ENCODE results near the gene JUP. TPM values are rescaled to one million over a fixed set of nuclear protein-coding genes. Genes with fewer than 3 reads are reported as not detected.
A peak's percentile ranks its signal among the peaks of the same experiment; 100 is the strongest.

The JUP gene
- total and polyA plus RNA-seq, 4 experiments from 2014 or later = 0.15 to 0.69 TPM; not detected in 2

DNA sequence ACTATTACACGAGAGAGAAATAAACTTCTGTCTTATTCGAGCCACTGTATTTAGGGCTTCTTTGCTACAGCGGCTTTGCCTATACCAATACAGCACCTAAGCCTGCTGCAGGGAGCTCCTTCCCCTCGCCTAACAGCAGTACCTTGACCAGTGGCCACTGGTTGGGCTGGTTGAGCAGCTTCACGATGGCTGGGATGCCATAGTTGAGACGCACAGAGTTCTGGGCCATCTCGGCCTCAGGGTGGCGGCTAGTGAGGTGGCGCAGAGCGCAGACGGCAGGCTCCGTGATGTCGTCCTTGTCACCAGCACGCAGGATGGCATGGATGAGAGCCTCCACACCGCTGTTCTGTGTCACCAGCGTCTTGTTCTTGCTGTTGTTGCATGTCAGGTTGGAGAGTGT, 23.7 kb downstream of the JUP start:
- ChIA-PET POLR2A (ENCODE audit: partially characterized antibody) (no interaction called here), CTCF (ENCODE audit: partially characterized antibody) (no interaction called here)
- H3K9me3 Mint-ChIP-seq = no peaks in the 10 kb centered on the region

DNA sequence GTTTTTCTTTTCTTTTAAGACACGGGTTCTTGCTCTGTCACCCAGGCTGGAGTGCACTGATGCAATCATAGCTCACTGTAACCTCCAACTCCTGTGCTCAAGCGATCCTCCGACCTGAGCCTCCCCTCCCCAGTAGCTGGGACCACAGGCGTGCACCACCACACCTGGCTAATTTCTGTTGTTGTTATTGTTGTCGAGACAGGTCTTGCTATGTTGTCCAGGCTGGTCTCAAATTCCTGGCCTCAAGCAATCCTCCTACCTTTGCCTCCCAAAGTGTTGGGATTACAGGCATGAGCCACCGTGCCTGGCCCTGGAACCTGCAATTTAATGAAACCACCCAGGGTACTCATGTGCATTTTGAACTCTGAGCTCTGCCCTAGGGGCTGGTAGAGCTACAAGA, 24.1 kb downstream of the JUP start:
- H3K27ac Mint-ChIP-seq = no peak overlapping the region
- no peaks in the 10 kb centered on the region for H3K36me3 Mint-ChIP-seq
- ChIA-PET POLR2A (ENCODE audit: partially characterized antibody) (no interaction called here), CTCF (ENCODE audit: partially characterized antibody) (no interaction called here)
- no peaks in the 10 kb centered on the region for H3K27me3 ChIP-seq (ENCODE audit: insufficient read depth, low read length)
- peaks cover 0 to 4% of the 10 kb centered on the region in 2 donors for H3K27me3 Mint-ChIP-seq
- H3K4me3 Mint-ChIP-seq = no peak overlapping the region
- DNase-seq = no peak
- no peaks in the 10 kb centered on the region for H3K36me3 ChIP-seq (ENCODE audit: insufficient read depth, low read length)
- H3K9me3 Mint-ChIP-seq = no peaks in the 10 kb centered on the region
- intact Hi-C loops (cut with micrococcal nuclease) = no loop called here
- H3K9me3 ChIP-seq (ENCODE audit: control insufficient read depth in 1 of 2, low read length in 2 of 2) = no peaks in the 10 kb centered on the region
- H3K27ac ChIP-seq (ENCODE audit: low read depth, low read length) = no peak overlapping the region
- no peaks in the 10 kb centered on the region for H3K4me1 ChIP-seq (ENCODE audit: insufficient read depth, low read length)
- H3K4me1 Mint-ChIP-seq = no peaks in the 10 kb centered on the region
- H3K4me3 ChIP-seq (ENCODE audit: low read length in 2 of 2) = no peak overlapping the region

More for the DNA sequence above, 23.7 kb downstream of the JUP start:
- Histone ChIP-seq H3K36me3 (ENCODE audit: insufficient read depth, low read length) (no peaks in the 10 kb centered on the region), H3K4me3 (ENCODE audit: low read length in 2 of 2) (no peak overlapping the region), H3K4me1 (ENCODE audit: insufficient read depth, low read length) (no peaks in the 10 kb centered on the region), H3K27ac (ENCODE audit: low read depth, low read length) (no peak overlapping the region), H3K9me3 (ENCODE audit: control insufficient read depth in 1 of 2, low read length in 2 of 2) (no peaks in the 10 kb centered on the region), H3K27me3 (ENCODE audit: insufficient read depth, low read length) (no peaks in the 10 kb centered on the region)
- DNase-seq = no peak
- peaks cover 0 to 4% of the 10 kb centered on the region in 2 donors for H3K27me3 Mint-ChIP-seq
- no peak overlapping the region for H3K4me3 Mint-ChIP-seq
- H3K27ac Mint-ChIP-seq = no peak overlapping the region
- H3K4me1 Mint-ChIP-seq = no peaks in the 10 kb centered on the region
- intact Hi-C loops (cut with micrococcal nuclease) = no loop called here
- no peaks in the 10 kb centered on the region for H3K36me3 Mint-ChIP-seq

DNA sequence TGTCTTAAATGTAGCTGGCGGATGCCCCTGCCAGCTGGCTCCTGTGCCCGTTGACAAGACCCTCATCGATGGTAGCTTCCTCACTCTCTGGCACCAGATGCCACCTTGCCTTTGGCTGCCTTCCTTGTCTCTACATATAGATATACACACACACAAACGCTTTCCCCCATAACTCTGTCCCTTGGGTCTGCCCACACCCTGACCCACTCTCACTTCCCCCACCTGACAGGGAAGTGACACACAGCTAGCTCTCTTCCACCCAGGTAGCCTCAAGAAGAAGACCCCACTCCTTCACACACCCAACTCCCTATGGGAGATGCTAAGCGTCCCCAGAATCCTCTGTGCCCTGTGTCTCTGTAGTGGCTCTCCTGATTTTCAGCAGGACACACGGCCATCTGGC, 25.6 kb downstream of the JUP start:
- no peaks in the 10 kb centered on the region for H3K9me3 ChIP-seq (ENCODE audit: control insufficient read depth in 1 of 2, low read length in 2 of 2)
- Mint-ChIP-seq H3K27me3 (peaks cover 0 to 4% of the 10 kb centered on the region in 2 donors), H3K27ac (no peak overlapping the region), H3K4me3 (no peak overlapping the region), H3K9me3 (no peaks in the 10 kb centered on the region), H3K4me1 (no peaks in the 10 kb centered on the region), H3K36me3 (no peaks in the 10 kb centered on the region)
- no peak for DNase-seq
- no peak overlapping the region for H3K4me3 ChIP-seq (ENCODE audit: low read length in 2 of 2)
- CTCF ChIA-PET (ENCODE audit: partially characterized antibody) = no interaction called here
- H3K36me3 ChIP-seq (ENCODE audit: insufficient read depth, low read length) = no peaks in the 10 kb centered on the region
- H3K27ac ChIP-seq (ENCODE audit: low read depth, low read length) = no peak overlapping the region
- no peaks in the 10 kb centered on the region for H3K27me3 ChIP-seq (ENCODE audit: insufficient read depth, low read length)
- POLR2A ChIA-PET (ENCODE audit: partially characterized antibody) = no interaction called here
- no peaks in the 10 kb centered on the region for H3K4me1 ChIP-seq (ENCODE audit: insufficient read depth, low read length)
- intact Hi-C loops (cut with micrococcal nuclease) = no loop called here

DNA sequence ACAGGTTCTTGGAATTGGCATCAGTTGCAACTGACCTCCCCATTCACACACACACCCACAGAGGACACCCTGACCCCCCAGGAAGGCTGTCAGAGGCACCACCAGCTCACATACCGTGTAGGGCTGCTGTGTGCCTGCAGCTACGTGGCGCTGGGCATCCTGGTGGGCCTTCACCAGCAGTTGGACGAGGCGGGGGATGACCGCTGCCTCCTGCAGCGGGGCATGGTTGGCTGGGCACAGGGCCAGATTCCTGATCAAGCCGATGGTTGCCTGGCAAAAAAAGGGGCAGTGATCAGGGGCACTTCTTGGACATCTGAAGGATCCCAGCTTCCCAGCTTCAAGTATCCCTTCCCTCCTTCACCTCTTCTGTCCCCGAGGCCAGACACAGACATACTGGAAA, 27.9 kb downstream of the JUP start:
- intact Hi-C loops (cut with micrococcal nuclease) = no loop called here
- Mint-ChIP-seq H3K4me3 (no peak overlapping the region), H3K9me3 (no peaks in the 10 kb centered on the region), H3K27ac (no peak overlapping the region), H3K4me1 (no peaks in the 10 kb centered on the region), H3K27me3 (peaks cover 0 to 6% of the 10 kb centered on the region in 2 donors), H3K36me3 (no peaks in the 10 kb centered on the region)
- no peak overlapping the region for H3K4me3 ChIP-seq (ENCODE audit: low read length in 2 of 2)
- no peak overlapping the region for H3K27ac ChIP-seq (ENCODE audit: low read depth, low read length)
- ChIA-PET CTCF (ENCODE audit: partially characterized antibody) (no interaction called here), POLR2A (ENCODE audit: partially characterized antibody) (no interaction called here)
- H3K36me3 ChIP-seq (ENCODE audit: insufficient read depth, low read length) = no peaks in the 10 kb centered on the region
- no peaks in the 10 kb centered on the region for H3K27me3 ChIP-seq (ENCODE audit: insufficient read depth, low read length)
- no peak for DNase-seq
- no peaks in the 10 kb centered on the region for H3K4me1 ChIP-seq (ENCODE audit: insufficient read depth, low read length)
- H3K9me3 ChIP-seq (ENCODE audit: control insufficient read depth in 1 of 2, low read length in 2 of 2) = no peaks in the 10 kb centered on the region

DNA sequence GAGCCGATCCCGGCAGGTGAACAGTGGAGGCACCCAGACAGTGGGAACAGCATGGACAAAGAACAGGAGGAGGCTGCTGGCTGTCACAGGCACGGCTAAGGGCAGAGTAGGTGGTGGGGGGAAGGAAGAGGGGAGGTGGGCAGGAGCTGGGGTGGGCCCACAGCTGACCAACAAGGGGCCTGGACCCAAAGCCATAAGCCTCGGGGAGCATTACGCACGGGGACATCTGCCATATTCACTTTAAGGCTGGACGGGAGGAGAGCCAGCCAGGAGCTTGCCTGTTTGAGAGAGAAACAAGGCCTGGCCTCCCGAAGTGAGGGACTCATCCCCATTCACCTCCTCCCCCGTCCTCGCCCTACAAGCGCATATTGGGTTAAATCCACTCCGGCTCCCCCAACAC, 32.4 kb downstream of the JUP start:
- H3K9me3 ChIP-seq (ENCODE audit: control insufficient read depth in 1 of 2, low read length in 2 of 2) = no peaks in the 10 kb centered on the region
- Mint-ChIP-seq H3K36me3 (no peaks in the 10 kb centered on the region), H3K27ac (no peak overlapping the region), H3K27me3 (peaks cover 0 to 8% of the 10 kb centered on the region in 2 donors), H3K4me1 (no peaks in the 10 kb centered on the region), H3K9me3 (no peaks in the 10 kb centered on the region), H3K4me3 (no peak overlapping the region)
- H3K27ac ChIP-seq (ENCODE audit: low read depth, low read length) = no peak overlapping the region
- no peaks in the 10 kb centered on the region for H3K4me1 ChIP-seq (ENCODE audit: insufficient read depth, low read length)
- intact Hi-C loops (cut with micrococcal nuclease) = no loop called here
- H3K4me3 ChIP-seq (ENCODE audit: low read length in 2 of 2) = no peak overlapping the region
- H3K27me3 ChIP-seq (ENCODE audit: insufficient read depth, low read length) = no peaks in the 10 kb centered on the region
- ChIA-PET CTCF (ENCODE audit: partially characterized antibody) (interaction anchor here (0.7 to 1.0 kb wide), 2 partner anchors 48 to 62 kb away, joined by 4 to 5 read pairs; no protein-coding TSS in a partner anchor), POLR2A (ENCODE audit: partially characterized antibody) (no interaction called here)
- DNase-seq = no peak
- no peaks in the 10 kb centered on the region for H3K36me3 ChIP-seq (ENCODE audit: insufficient read depth, low read length)

DNA sequence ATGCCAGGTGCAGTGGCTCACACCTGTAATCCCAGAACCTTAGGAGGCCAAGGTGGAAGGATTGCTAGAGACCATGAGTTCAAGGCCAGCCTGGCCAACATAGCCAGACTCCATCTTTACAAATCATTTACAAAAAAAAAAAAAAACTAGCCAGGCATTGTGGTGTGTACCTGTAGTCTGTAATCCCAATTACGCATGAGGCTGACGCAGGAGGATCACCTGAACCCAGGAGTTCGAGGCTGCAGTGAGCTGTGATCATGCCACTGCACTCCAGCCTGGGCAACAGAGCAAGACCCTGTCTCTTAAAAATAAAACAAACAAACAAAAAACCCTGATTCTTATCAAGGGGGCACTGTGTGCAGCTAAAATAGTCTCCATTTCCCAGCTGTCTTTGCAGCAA, 35.2 kb downstream of the JUP start:
- Histone ChIP-seq H3K27me3 (ENCODE audit: insufficient read depth, low read length) (no peaks in the 10 kb centered on the region), H3K36me3 (ENCODE audit: insufficient read depth, low read length) (no peaks in the 10 kb centered on the region), H3K9me3 (ENCODE audit: control insufficient read depth in 1 of 2, low read length in 2 of 2) (no peaks in the 10 kb centered on the region), H3K4me3 (ENCODE audit: low read length in 2 of 2) (no peak overlapping the region), H3K4me1 (ENCODE audit: insufficient read depth, low read length) (no peaks in the 10 kb centered on the region), H3K27ac (ENCODE audit: low read depth, low read length) (no peak overlapping the region)
- H3K36me3 Mint-ChIP-seq = no peaks in the 10 kb centered on the region
- H3K27me3 Mint-ChIP-seq = peaks cover 1 to 14% of the 10 kb centered on the region in 2 donors
- no peaks in the 10 kb centered on the region for H3K9me3 Mint-ChIP-seq
- H3K4me3 Mint-ChIP-seq = no peak overlapping the region
- ChIA-PET CTCF (ENCODE audit: partially characterized antibody) (interaction anchor here (1.2 kb wide), 1 partner anchor 50 kb away, joined by 4 read pairs; no protein-coding TSS in a partner anchor), POLR2A (ENCODE audit: partially characterized antibody) (no interaction called here)
- H3K4me1 Mint-ChIP-seq = no peaks in the 10 kb centered on the region
- intact Hi-C loops (cut with micrococcal nuclease) = no loop called here
- no peak for DNase-seq
- H3K27ac Mint-ChIP-seq = no peak overlapping the region

DNA sequence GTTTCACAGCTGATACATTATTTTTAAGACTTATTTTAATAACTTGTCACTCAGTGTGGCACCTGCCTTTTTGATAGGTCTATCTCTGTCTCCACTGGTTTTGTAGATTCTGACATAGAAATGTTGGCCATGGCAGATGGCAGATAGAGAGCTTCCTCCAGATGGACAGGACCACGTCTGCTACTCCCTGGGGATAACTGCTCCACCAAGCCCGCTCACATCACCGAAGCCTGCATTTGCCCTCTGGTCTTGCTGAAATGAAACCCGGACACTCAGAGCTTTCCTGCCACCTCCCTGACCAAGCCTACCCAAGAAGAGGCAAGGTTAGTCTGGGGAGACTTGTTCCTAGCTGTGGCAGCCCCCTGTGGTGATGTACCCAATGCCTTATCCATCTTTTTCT, 35.6 kb downstream of the JUP start:
- CTCF ChIA-PET (ENCODE audit: partially characterized antibody) = interaction anchor here (1.1 to 1.2 kb wide), 2 partner anchors 13 to 51 kb away, joined by 4 read pairs; no protein-coding TSS in a partner anchor
- Histone ChIP-seq H3K27me3 (ENCODE audit: insufficient read depth, low read length) (no peaks in the 10 kb centered on the region), H3K4me1 (ENCODE audit: insufficient read depth, low read length) (no peaks in the 10 kb centered on the region), H3K27ac (ENCODE audit: low read depth, low read length) (no peak overlapping the region), H3K4me3 (ENCODE audit: low read length in 2 of 2) (no peak overlapping the region), H3K9me3 (ENCODE audit: control insufficient read depth in 1 of 2, low read length in 2 of 2) (no peaks in the 10 kb centered on the region), H3K36me3 (ENCODE audit: insufficient read depth, low read length) (no peaks in the 10 kb centered on the region)
- no peak overlapping the region for H3K4me3 Mint-ChIP-seq
- POLR2A ChIA-PET (ENCODE audit: partially characterized antibody) = no interaction called here
- no peaks in the 10 kb centered on the region for H3K36me3 Mint-ChIP-seq
- peaks cover 2 to 14% of the 10 kb centered on the region in 2 donors for H3K27me3 Mint-ChIP-seq
- DNase-seq = no peak
- intact Hi-C loops (cut with micrococcal nuclease) = no loop called here
- H3K9me3 Mint-ChIP-seq = no peaks in the 10 kb centered on the region
- H3K4me1 Mint-ChIP-seq = no peaks in the 10 kb centered on the region
- H3K27ac Mint-ChIP-seq = no peak overlapping the region

DNA sequence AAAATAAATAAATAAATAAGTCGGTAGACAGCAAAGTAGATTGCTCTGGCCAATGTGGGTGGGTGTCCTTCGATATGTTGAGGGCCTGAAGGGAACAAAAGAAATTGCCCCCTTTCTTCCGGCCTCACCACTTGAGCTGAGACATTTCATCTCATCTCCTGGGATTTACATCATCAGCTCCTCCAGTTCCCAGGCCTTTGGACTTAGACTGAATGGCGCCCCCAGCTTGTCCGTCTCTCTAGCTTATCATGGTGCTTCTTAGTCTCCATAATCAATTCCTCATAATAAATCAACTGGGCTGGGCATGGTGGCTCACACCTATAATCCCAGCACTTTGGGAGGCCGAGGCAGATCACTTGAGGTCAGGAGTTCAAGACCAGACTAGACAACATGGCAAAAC, 38.2 kb downstream of the JUP start:
- H3K27ac ChIP-seq (ENCODE audit: low read depth, low read length) = no peak overlapping the region
- no peaks in the 10 kb centered on the region for H3K36me3 ChIP-seq (ENCODE audit: insufficient read depth, low read length)
- H3K4me3 ChIP-seq (ENCODE audit: low read length in 2 of 2) = no peak overlapping the region
- ChIA-PET POLR2A (ENCODE audit: partially characterized antibody) (no interaction called here), CTCF (ENCODE audit: partially characterized antibody) (interaction anchor here (0.5 to 1.5 kb wide), 2 partner anchors 11 to 48 kb away, joined by 3 read pairs; no protein-coding TSS in a partner anchor)
- Mint-ChIP-seq H3K4me3 (no peak overlapping the region), H3K36me3 (no peaks in the 10 kb centered on the region), H3K27ac (peak overlapping the region in 1 of 7 donors; percentile 24), H3K4me1 (no peaks in the 10 kb centered on the region), H3K9me3 (no peaks in the 10 kb centered on the region), H3K27me3 (peaks cover 3 to 12% of the 10 kb centered on the region in 2 donors)
- no peaks in the 10 kb centered on the region for H3K27me3 ChIP-seq (ENCODE audit: insufficient read depth, low read length)
- no peak for DNase-seq
- intact Hi-C loops (cut with micrococcal nuclease) = no loop called here
- H3K9me3 ChIP-seq (ENCODE audit: control insufficient read depth in 1 of 2, low read length in 2 of 2) = no peaks in the 10 kb centered on the region
- no peaks in the 10 kb centered on the region for H3K4me1 ChIP-seq (ENCODE audit: insufficient read depth, low read length)
